ENCODE results near the gene PTPN7. TPM values are rescaled to one million over a fixed set of nuclear protein-coding genes. Genes with fewer than 3 reads are reported as not detected.

PTPN7 gene
- total and polyA plus RNA-seq, 10 of the 15 experiments (the other 5 are each of a cell fraction or from before 2014, with no cell fraction given): 7.9 to 117 (median 102) TPM

GRCh38 chr1:202197653-202198365 lies 37.4 kb upstream of the PTPN7 start (continued):
- no peak for TF ChIP-seq NR2F1 (conservative IDR thresholded peaks at IDR 0.05)
- TF ChIP-seq EGR1 (IDR thresholded peaks at IDR 0.05; ENCODE audit: borderline replicate concordance in 1 of 2, low read depth in 2 of 2, low read length in 2 of 2): no peak
- TF ChIP-seq IRF3 (IDR thresholded peaks at IDR 0.05): no peak

GRCh38 chr1:202194328-202194648 lies 33.9 kb upstream of the PTPN7 start:
- in situ Hi-C loops (cut with MboI): no loop called here
- SMC1A ChIA-PET (ENCODE audit: uncharacterized antibody, unreplicated experiment): no interaction called here
- CTCF ChIA-PET: interaction anchor here (0.7 to 2.9 kb wide), 8 partner anchors 13 to 143 kb away, joined by 4 to 52 read pairs (median 12); no protein-coding TSS in a partner anchor
- POLR2A ChIA-PET: no interaction called here
- H2AFZ ChIP-seq (ENCODE audit: control insufficient read depth, low read depth, low read length): no peak overlapping the region
- ATAC-seq (no peak), DNase-seq (ENCODE audit: low read depth, low spot score) (no peak), FAIRE-seq (no peak)
- intact Hi-C loops (cut with micrococcal nuclease; ENCODE audit: unreplicated experiment): loop anchor here (5.0 to 10.0 kb wide), 2 partner anchors 43 to 81 kb away; no protein-coding TSS in a partner anchor
- H4K20me1 ChIP-seq (ENCODE audit: control insufficient read depth, insufficient read depth): no peaks in the 10 kb centered on the region
- peaks cover 7 to 11% of the 10 kb centered on the region in 2 experiments for H3K27me3 ChIP-seq (replicated peaks in 1 of 2; ENCODE audit: control insufficient read depth in 2 of 2, insufficient read depth in 2 of 2, low read length in 1 of 2)
- H3K9ac ChIP-seq (ENCODE audit: control insufficient read depth, insufficient read depth, low read length): no peak overlapping the region
- 21% methylated on average over 9 of the region's 11 CpGs for WGBS (ENCODE audit: insufficient coverage, insufficient replicate concordance, low lambda C conversion rate, missing lambda C conversion rate)
- RAD21 ChIA-PET (ENCODE audit: unreplicated experiment): interaction anchor here (1.1 to 2.4 kb wide), 7 partner anchors 43 to 525 kb away, joined by 3 to 39 read pairs (median 6); no protein-coding TSS in a partner anchor
- no peak overlapping the region for H3K4me3 ChIP-seq
- TF ChIP-seq ZNF24 (IDR thresholded peaks at IDR 0.05) (no peak), SIN3A (IDR thresholded peaks at IDR 0.05; ENCODE audit: low read depth, low read length) (no peak), TCF3 (IDR thresholded peaks at IDR 0.05; ENCODE audit: borderline replicate concordance, insufficient read depth, low read depth, low read length) (no peak), BCL11A (IDR thresholded peaks at IDR 0.05; ENCODE audit: low read depth, low read length) (no peak), RCOR1 (conservative IDR thresholded peaks at IDR 0.05; ENCODE audit: low read depth, low read length) (no peak), ZNF274 (IDR thresholded peaks at IDR 0.05; ENCODE audit: insufficient read depth, insufficient read length) (no peak), ATF7 (IDR thresholded peaks at IDR 0.05; ENCODE audit: low read depth) (no peak), TCF7 (IDR thresholded peaks at IDR 0.05; ENCODE audit: borderline replicate concordance) (no peak), KAT2A (conservative IDR thresholded peaks at IDR 0.05; ENCODE audit: control insufficient read depth, low read depth, low read length) (no peak), CBX5 (IDR thresholded peaks at IDR 0.05; ENCODE audit: low read depth) (no peak), IRF3 (IDR thresholded peaks at IDR 0.05) (no peak)
- TF ChIP-seq, protein P1, sequence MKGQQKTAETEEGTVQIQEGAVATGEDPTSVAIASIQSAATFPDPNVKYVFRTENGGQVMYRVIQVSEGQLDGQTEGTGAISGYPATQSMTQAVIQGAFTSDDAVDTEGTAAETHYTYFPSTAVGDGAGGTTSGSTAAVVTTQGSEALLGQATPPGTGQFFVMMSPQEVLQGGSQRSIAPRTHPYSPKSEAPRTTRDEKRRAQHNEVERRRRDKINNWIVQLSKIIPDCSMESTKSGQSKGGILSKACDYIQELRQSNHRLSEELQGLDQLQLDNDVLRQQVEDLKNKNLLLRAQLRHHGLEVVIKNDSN (IDR thresholded peaks at IDR 0.05; ENCODE audit: borderline replicate concordance, extremely low read length, insufficient read depth, low read depth, low read length): no peak
- no peaks in the 10 kb centered on the region for H3K79me2 ChIP-seq (ENCODE audit: control insufficient read depth, insufficient read depth, low read length)
- BruUV-seq (replicated peaks): no TSS peak
- H3K4me1 ChIP-seq (ENCODE audit: control insufficient read depth, insufficient read depth, low read length): no peaks in the 10 kb centered on the region
- no peaks in the 10 kb centered on the region for H3K36me3 ChIP-seq (ENCODE audit: control insufficient read depth in 2 of 2, insufficient read depth in 2 of 2, low read length in 1 of 2)
- H3K27ac ChIP-seq (ENCODE audit: control insufficient read depth, insufficient read depth): no peak overlapping the region
- no peak overlapping the region for H3K4me2 ChIP-seq (ENCODE audit: control insufficient read depth, insufficient read depth)
- no peaks in the 10 kb centered on the region for H3K9me3 ChIP-seq (replicated peaks; ENCODE audit: control insufficient read depth, insufficient read depth, low read length)
